Fibroblast of the aortic adventitia (primary cell): ENCODE data around the gene LYRM4. TPM values are rescaled to one million over a fixed set of nuclear protein-coding genes. Genes with fewer than 3 reads are reported as not detected.

Experiments used
- DNase-seq: peaks from one replicate; pipeline ENCODE4 v3.0.0-alpha.2; 2010; ENCODE audit warnings: low read depth
- H3K4me3 ChIP-seq: 2 replicates; pipeline ENCODE4 v1.5.1; 2011; ENCODE audit warnings: low read depth, mild to moderate bottlenecking, control low read depth, low read length, moderate library complexity
- CTCF ChIP-seq: IDR thresholded peaks from 2 replicates; pipeline ENCODE4 v1.5.1; 2011; ENCODE audit warnings: mild to moderate bottlenecking, low read length, control low read depth, inconsistent platforms; ENCODE audit not compliant: insufficient read depth
- total RNA-seq: library from RNA; depleted of rRNA; stranded (reverse); fragments of >200 nt; gene quantifications from 2 replicates; pipeline ENCODE4 v1.2.3, GENCODE V29; 2012; ENCODE audit warnings: low replicate concordance

Gene LYRM4
- total RNA-seq, 1 donor = 21.2 TPM

GRCh38 chr6:5248302-5249098, 12.2 kb downstream of the LYRM4 start:
- H3K4me3 ChIP-seq = no peak overlapping the region
- TF ChIP-seq CTCF = no peak
- DNase-seq = no peak

GRCh38 chr6:5247201-5247600, 13.5 kb downstream of the LYRM4 start:
- DNase-seq = no peak
- H3K4me3 ChIP-seq = no peak overlapping the region
- TF ChIP-seq CTCF = no peak

GRCh38 chr6:5246141-5247097, 14.3 kb downstream of the LYRM4 start:
- H3K4me3 ChIP-seq = no peak overlapping the region
- DNase-seq = no peak
- no peak for TF ChIP-seq CTCF

GRCh38 chr6:5243069-5243468, 17.7 kb downstream of the LYRM4 start:
- H3K4me3 ChIP-seq = no peak overlapping the region
- TF ChIP-seq CTCF = no peak
- no peak for DNase-seq

GRCh38 chr6:5241252-5241651, 19.5 kb downstream of the LYRM4 start:
- no peak overlapping the region for H3K4me3 ChIP-seq
- no peak for DNase-seq
- TF ChIP-seq CTCF = no peak

GRCh38 chr6:5238336-5238735, 22.4 kb downstream of the LYRM4 start:
- no peak overlapping the region for H3K4me3 ChIP-seq
- DNase-seq = no peak
- TF ChIP-seq CTCF = no peak
